ENCODE measurements around the gene KCNIP1. TPM values are rescaled to one million over a fixed set of nuclear protein-coding genes. Genes with fewer than 3 reads are reported as not detected.

KCNIP1 gene
- total and polyA plus RNA-seq, 2 of the 13 experiments (the other 11 are each of a cell fraction or from before 2014, with no cell fraction given) = not detected

DNA sequence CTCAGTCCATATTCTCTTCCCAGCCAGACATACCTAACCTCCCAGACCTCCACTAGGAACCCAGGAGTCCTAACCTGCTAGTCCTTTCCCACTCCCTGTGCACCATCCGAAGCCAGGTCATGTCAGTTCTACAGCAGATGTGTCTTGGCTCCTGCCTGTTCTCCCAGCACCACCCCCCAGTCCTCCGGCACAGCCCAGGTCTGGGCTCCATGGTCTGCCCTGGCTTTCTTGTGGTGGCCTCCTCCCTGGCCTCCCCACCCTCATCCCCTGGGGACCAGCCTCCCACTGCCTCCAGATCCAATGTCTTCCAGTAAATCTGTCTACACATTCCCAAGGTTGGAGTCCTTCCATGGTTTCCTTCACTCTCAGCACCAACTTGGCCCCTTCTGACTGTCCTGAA is 20.0 kb downstream of the KCNIP1 start:
- Histone ChIP-seq H3K9me3 (ENCODE audit: low read length) (no peaks in the 10 kb centered on the region), H3K4me1 (ENCODE audit: insufficient read depth, low read length) (no peaks in the 10 kb centered on the region), H2AFZ (ENCODE audit: low read length) (no peak overlapping the region), H3K27me3 (ENCODE audit: control insufficient read depth in 1 of 2, insufficient read depth in 2 of 2, low read length in 2 of 2) (peaks cover 0 to 3% of the 10 kb centered on the region in 2 experiments; a peak in 2 of 5 replicates), H4K20me1 (ENCODE audit: insufficient read depth, low read length) (no peaks in the 10 kb centered on the region), H3K9ac (ENCODE audit: insufficient read depth, low read depth, low read length) (no peak overlapping the region), H3K4me3 (replicated peaks in 1 of 3; ENCODE audit: insufficient read depth in 1 of 3, low read depth in 2 of 3, low read length in 3 of 3) (no peak overlapping the region), H3K36me3 (replicated peaks in 1 of 2; ENCODE audit: control insufficient read depth in 1 of 2, insufficient read depth in 2 of 2, low read length in 2 of 2) (no peaks in the 10 kb centered on the region), H3K27ac (ENCODE audit: extremely low read length, insufficient read depth, low read length) (no peak overlapping the region), H3K79me2 (ENCODE audit: insufficient read depth, low read length) (no peaks in the 10 kb centered on the region), H3K4me2 (ENCODE audit: low read depth, low read length) (no peak overlapping the region)
- ChIA-PET POLR2A (no interaction called here), CTCF (ENCODE audit: low intra/inter-chr PET ratio, low total read pairs) (no interaction called here)
- ATAC-seq (no peak), DNase-seq (ENCODE audit: low spot score) (no peak), FAIRE-seq (no peak)
- intact Hi-C loops (cut with micrococcal nuclease; ENCODE audit: unreplicated experiment) (no loop called here), in situ Hi-C loops (cut with HindIII; ENCODE audit: extremely low pct_ligation_motif_present, low pct_unique_long_range_greater_than_20kb) (no loop called here)
- no TSS peak for BruUV-seq (replicated peaks)
- TF ChIP-seq ZNF564 (CRISPR knock-in tag; IDR thresholded peaks at IDR 0.05) = no peak
- TF ChIP-seq CBX2 (IDR thresholded peaks at IDR 0.05; ENCODE audit: low read depth, low read length) = no peak
- TF ChIP-seq CBX2 (CRISPR knock-in tag; IDR thresholded peaks at IDR 0.05; ENCODE audit: low read depth) = no peak
- TF ChIP-seq FIP1L1 (IDR thresholded peaks at IDR 0.05; ENCODE audit: borderline replicate concordance, insufficient read depth, low read depth, low read length) = no peak
- no peak for TF ChIP-seq RCOR2 (CRISPR knock-in tag; IDR thresholded peaks at IDR 0.05)
- no peak for TF ChIP-seq KDM3A (CRISPR knock-in tag; IDR thresholded peaks at IDR 0.05; ENCODE audit: low read depth)
- TF ChIP-seq ZNF253 (CRISPR knock-in tag; IDR thresholded peaks at IDR 0.05; ENCODE audit: borderline replicate concordance) = no peak
- TF ChIP-seq, protein P1, sequence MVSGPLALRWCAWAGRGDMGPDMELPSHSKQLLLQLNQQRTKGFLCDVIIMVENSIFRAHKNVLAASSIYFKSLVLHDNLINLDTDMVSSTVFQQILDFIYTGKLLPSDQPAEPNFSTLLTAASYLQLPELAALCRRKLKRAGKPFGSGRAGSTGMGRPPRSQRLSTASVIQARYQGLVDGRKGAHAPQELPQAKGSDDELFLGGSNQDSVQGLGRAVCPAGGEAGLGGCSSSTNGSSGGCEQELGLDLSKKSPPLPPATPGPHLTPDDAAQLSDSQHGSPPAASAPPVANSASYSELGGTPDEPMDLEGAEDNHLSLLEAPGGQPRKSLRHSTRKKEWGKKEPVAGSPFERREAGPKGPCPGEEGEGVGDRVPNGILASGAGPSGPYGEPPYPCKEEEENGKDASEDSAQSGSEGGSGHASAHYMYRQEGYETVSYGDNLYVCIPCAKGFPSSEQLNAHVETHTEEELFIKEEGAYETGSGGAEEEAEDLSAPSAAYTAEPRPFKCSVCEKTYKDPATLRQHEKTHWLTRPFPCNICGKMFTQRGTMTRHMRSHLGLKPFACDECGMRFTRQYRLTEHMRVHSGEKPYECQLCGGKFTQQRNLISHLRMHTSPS (CRISPR knock-in tag; IDR thresholded peaks at IDR 0.05; ENCODE audit: low read depth) = no peak
- no peak for TF ChIP-seq TOE1 (CRISPR knock-in tag; IDR thresholded peaks at IDR 0.05)
- no peak for TF ChIP-seq ZSCAN25 (CRISPR knock-in tag; IDR thresholded peaks at IDR 0.05)
- TF ChIP-seq, protein P2, sequence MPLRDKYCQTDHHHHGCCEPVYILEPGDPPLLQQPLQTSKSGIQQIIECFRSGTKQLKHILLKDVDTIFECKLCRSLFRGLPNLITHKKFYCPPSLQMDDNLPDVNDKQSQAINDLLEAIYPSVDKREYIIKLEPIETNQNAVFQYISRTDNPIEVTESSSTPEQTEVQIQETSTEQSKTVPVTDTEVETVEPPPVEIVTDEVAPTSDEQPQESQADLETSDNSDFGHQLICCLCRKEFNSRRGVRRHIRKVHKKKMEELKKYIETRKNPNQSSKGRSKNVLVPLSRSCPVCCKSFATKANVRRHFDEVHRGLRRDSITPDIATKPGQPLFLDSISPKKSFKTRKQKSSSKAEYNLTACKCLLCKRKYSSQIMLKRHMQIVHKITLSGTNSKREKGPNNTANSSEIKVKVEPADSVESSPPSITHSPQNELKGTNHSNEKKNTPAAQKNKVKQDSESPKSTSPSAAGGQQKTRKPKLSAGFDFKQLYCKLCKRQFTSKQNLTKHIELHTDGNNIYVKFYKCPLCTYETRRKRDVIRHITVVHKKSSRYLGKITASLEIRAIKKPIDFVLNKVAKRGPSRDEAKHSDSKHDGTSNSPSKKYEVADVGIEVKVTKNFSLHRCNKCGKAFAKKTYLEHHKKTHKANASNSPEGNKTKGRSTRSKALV (CRISPR knock-in tag; IDR thresholded peaks at IDR 0.05) = no peak
- TF ChIP-seq MEF2D (CRISPR knock-in tag; IDR thresholded peaks at IDR 0.05) = no peak
- TF ChIP-seq, protein P3, sequence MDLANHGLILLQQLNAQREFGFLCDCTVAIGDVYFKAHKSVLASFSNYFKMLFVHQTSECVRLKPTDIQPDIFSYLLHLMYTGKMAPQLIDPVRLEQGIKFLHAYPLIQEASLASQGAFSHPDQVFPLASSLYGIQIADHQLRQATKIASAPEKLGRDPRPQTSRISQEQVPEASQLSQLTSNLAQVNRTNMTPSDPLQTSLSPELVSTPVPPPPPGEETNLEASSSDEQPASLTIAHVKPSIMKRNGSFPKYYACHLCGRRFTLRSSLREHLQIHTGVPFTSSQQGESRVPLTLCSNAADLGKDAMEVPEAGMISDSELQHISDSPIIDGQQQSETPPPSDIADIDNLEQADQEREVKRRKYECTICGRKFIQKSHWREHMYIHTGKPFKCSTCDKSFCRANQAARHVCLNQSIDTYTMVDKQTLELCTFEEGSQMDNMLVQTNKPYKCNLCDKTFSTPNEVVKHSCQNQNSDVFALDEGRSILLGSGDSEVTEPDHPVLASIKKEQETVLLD (CRISPR knock-in tag; IDR thresholded peaks at IDR 0.05; ENCODE audit: low read depth) = no peak
- TF ChIP-seq TBX3 (IDR thresholded peaks at IDR 0.05; ENCODE audit: borderline replicate concordance) = no peak
- TF ChIP-seq NCOA5 (CRISPR knock-in tag; IDR thresholded peaks at IDR 0.05) = no peak
- no peak for TF ChIP-seq ATM (IDR thresholded peaks at IDR 0.05; ENCODE audit: borderline replicate concordance)
- TF ChIP-seq NFIB (CRISPR knock-in tag; IDR thresholded peaks at IDR 0.05; ENCODE audit: borderline replicate concordance) = no peak
- no peak for TF ChIP-seq ZNF143 (CRISPR knock-in tag; IDR thresholded peaks at IDR 0.05)
- WGBS (ENCODE audit: low lambda C conversion rate) = 0% methylated on average over 1 of the region's 2 CpGs

Measured in HepG2 (cell line).